GM21529 (cell line): ENCODE results near the gene COL20A1.
"Not testable (repeated sequence)": the region's sequence is repeated elsewhere in the genome, so short reads cannot be mapped to it uniquely, and the experiment has no call there.

Source experiments
- ATAC-seq: cut with Tn5 transposase; IDR thresholded peaks from one replicate; pipeline ENCODE4 v1.9.1; 2021; ENCODE audit not compliant: unreplicated experiment

Gene COL20A1

GRCh38 chr20:63330084-63330760, 37.2 kb downstream of the COL20A1 start:
- no peak for ATAC-seq

- ATAC-seq = no peak
Measured at GRCh38 chr20:63330940-63331339, 38.0 kb downstream of the COL20A1 start.

DNA sequence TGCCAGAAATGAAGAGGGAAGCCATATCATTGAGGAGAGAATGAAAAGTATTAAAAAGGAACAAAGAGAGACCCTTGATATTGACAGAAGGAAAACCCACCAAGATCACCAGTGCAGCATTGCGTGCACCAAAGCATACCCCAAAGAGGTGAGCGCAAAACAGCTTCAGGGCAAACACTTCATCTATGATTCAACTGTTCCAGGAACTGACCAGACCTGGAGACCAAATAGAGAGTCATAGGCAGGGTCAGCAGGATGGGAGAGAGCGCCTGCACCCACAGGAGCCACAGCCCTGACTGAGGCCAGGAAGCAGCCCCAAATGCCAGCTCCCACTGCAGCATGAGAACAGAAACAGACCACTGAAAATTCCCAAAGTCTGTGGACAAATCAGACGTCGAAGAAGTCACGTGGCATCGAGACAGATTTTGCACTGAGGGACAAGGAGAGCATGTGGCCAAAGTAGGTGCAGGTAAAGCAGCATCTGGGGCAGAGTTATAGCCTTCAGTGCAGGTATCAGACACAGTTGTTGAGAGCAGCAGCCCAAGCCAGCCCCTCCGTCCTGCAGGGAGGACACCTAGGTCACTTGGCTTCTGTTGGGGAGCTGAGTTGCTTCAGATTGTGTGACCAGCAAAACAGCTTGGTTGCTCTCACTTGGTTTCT, 38.9 kb downstream of the COL20A1 start:
- no peak for ATAC-seq

- ATAC-seq = no peak
Measured at GRCh38 chr20:63332488-63333240, 39.7 kb downstream of the COL20A1 start.

DNA sequence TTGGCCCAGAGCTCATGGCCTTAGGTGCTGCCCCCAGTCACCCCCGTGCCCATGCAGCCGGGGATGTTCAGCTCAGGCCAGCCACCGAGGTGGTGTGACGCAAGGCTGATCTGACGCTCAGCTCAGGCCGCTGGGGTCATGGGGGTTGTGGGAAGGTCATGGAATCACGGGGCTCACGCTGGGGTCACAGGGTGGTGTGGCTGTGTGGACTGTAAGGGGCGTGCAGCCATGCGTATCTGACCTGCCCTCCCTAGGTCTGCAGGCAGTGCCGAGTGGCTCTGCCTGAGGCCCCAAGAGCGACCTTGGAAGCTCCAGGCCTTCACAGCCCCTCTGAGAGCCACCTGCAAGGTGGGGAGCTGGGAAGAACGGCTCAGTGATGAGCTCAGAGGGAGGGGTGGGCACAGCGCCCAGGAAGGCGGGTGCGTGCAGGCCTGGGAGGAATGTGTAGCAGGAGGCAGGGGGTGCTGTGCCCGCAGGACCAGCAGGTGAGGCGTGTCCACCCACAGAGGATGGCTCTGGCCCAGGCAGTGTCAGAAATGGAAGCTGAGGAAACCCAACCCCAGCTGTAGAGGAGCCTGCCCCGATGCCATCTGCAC, 40.4 kb downstream of the COL20A1 start:
- ATAC-seq = no peak

- no peak for ATAC-seq
Measured at GRCh38 chr20:63334356-63334755, 41.4 kb downstream of the COL20A1 start.

GRCh38 chr20:63335060-63335459, 42.1 kb downstream of the COL20A1 start:
- ATAC-seq = not testable (repeated sequence)

DNA sequence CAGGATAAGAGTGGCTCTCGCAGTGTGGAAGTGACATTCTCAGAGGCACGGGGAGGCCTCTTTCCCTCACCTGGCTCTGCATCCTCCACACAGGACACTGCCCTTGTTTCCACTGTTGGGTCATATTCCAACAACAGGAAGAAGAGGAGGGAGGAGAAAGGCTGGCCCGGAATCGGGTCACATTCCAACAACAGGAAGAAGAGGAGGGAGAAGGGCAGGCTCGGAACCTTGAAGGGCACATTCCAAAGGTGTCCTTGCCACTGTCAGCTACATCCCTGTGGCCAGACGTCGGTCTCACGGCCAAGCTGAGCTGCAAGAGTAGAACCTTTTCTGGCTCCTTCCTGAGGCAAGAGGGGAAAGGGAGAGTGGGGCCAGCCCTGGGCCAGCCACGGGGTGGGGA, 42.7 kb downstream of the COL20A1 start:
- no peak for ATAC-seq

DNA sequence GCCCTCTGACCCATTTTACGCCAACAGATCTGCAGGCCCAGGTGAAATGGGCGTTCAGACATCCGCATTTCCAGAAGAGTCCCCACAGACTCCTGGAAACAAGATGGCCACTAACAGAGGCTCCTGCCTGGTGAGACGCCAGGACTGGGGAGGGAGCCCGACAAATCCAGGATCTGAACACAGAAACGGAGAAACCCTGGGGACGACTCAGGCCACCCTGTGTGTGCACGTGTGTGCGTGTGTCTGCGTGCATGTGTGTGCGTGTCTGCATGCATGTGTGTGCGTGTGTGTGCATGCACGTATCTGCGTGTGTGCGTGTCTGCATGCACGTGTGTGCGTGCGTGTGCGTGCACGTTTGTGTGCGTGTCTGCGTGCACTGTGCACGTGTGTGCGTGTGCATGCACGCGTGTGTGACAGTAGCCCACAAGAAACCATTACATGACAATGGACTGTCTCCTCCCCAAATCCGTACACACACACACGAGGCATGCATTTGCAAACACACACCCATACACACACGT, 43.3 kb downstream of the COL20A1 start:
- no peak for ATAC-seq

GRCh38 chr20:63337786-63338420, 44.9 kb downstream of the COL20A1 start:
- ATAC-seq = no peak

- ATAC-seq = not testable (repeated sequence)
Measured at GRCh38 chr20:63339154-63340094, 46.4 kb downstream of the COL20A1 start.

GRCh38 chr20:63340158-63340688, 47.2 kb downstream of the COL20A1 start:
- not testable (repeated sequence) for ATAC-seq

GRCh38 chr20:63342561-63343459, 49.8 kb downstream of the COL20A1 start:
- ATAC-seq = no peak

DNA sequence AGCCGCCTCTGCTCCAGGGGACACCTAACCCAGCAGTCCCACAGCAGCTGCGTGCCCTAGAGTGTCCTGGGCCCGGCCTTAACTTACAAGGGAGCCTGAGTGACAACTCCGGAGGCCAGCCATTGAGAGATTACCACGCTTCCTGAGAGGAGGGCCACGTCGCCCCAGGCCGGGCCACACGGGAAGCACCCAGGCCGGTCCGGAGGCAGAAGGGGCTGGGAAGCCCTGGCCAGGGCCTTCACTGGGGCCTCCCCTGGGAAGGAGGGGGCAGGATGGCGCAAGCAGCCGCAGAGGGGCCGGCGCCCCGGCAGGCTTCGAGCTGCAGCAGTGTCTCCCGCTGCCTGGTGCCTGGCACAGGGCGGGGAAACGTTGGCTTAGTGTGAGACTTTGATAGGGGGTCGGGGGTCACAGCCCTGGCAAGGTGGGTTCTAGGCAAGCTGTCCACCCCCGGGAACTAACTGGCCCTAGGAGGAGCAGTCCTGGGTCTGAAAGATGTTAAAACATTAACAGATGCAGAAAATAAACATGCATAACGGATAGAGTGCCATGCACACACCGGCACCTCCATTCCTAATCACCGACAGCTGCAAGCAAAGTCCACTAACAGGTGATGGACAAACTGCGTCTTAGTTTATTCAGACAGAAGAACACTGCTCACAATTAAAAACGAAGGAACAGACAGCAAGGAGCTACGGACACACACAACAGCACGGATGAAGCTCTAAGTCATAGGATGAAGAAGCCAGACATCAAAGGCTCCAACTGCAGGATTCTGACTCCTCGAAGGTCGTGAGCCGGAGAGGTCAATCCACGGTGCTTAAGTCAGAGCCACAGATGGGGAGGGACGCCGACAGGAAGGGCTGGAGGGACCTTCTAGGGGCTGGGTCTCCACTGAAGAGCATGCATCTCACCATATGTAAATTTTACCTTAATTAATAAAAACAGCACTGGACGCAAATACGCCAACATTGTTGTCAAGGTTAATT, 50.8 kb downstream of the COL20A1 start:
- no peak for ATAC-seq

DNA sequence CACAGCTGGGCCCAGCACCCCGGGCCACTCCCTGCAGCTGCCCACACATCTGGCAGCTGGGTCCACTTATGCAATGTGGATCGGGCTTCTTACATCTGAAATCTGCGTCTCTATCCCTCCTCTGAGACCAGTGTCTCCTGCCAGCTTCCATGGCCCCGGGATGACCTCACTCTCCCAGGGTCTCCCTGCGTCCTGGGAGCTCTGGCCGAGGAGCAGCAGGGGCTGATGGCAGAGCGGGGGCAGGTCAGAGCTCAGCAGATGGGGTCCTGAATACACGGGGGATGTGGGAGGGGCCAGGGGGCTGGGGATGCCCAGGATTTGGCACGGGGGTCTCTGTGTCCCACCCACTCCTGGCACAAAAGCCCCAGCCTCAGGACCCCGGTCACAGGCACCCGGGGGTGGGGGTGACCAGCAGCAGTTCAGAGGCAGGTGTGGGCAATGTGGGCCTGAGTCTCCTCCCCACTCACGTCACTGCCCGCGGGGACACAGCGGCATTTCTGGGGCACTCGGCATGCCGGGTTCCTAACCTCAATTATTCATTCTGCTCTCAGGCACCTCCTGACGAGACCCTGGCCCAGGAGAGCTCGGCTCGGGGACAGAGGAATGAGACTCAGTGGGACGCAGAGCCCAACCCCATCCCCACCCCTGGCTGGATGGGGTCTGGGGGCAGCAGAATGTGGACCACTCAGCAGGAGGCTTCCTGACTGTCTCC, 51.8 kb downstream of the COL20A1 start:
- no peak for ATAC-seq

- no peak for ATAC-seq
Measured at GRCh38 chr20:63345328-63346100, 52.5 kb downstream of the COL20A1 start.
